ENCODE measurements around the gene PPM1N. TPM values are rescaled to one million over a fixed set of nuclear protein-coding genes. Genes with fewer than 3 reads are reported as not detected.

PPM1N gene
- total RNA-seq, 1 donor from 2014 or later, result 0.67 TPM

GRCh38 chr19:45496349-45496953 lies 1.8 kb upstream of the PPM1N start:
- H3K27ac ChIP-seq, result no peak overlapping the region
- no peak for TF ChIP-seq CTCF (IDR thresholded peaks at IDR 0.05)
- peak; percentile 76 for DNase-seq
- intact Hi-C loops (cut with DNase I), result no loop called here
- peak overlapping the region; percentile 68 for H3K4me3 ChIP-seq
- no peaks in the 10 kb centered on the region for H3K36me3 ChIP-seq
- no peaks in the 10 kb centered on the region for H3K9me3 ChIP-seq
- peak; percentile 39 for ATAC-seq
- peaks cover 5% of the 10 kb centered on the region for H3K27me3 ChIP-seq
- peaks cover 34% of the 10 kb centered on the region for H3K4me1 ChIP-seq

GRCh38 chr19:45497791-45498190 lies 452 bp upstream of the PPM1N start:
- H3K9me3 ChIP-seq, result no peaks in the 10 kb centered on the region
- intact Hi-C loops (cut with DNase I), result no loop called here
- peaks cover 5% of the 10 kb centered on the region for H3K27me3 ChIP-seq
- H3K4me3 ChIP-seq, result no peak overlapping the region
- no peak for ATAC-seq
- no peak for DNase-seq
- no peak overlapping the region for H3K27ac ChIP-seq
- H3K4me1 ChIP-seq, result peaks cover 32% of the 10 kb centered on the region
- no peaks in the 10 kb centered on the region for H3K36me3 ChIP-seq
- no peak for TF ChIP-seq CTCF (IDR thresholded peaks at IDR 0.05)

- peak overlapping the region; percentile 25 for H3K4me3 ChIP-seq
- intact Hi-C loops (cut with DNase I), result no loop called here
Measured at GRCh38 chr19:45499196-45500180, 1.2 kb downstream of the PPM1N start.

GRCh38 chr19:45500918-45501729 lies 2.9 kb downstream of the PPM1N start:
- no peak for TF ChIP-seq CTCF (IDR thresholded peaks at IDR 0.05)
- peaks cover 5% of the 10 kb centered on the region for H3K27me3 ChIP-seq
- DNase-seq (no peak), ATAC-seq (no peak)
- no peak overlapping the region for H3K4me3 ChIP-seq
- no peaks in the 10 kb centered on the region for H3K9me3 ChIP-seq
- no peak overlapping the region for H3K27ac ChIP-seq
- H3K4me1 ChIP-seq, result peaks cover 25% of the 10 kb centered on the region
- intact Hi-C loops (cut with DNase I), result no loop called here
- no peaks in the 10 kb centered on the region for H3K36me3 ChIP-seq

More at GRCh38 chr19:45499196-45500180, 1.2 kb downstream of the PPM1N start:
- H3K4me1 ChIP-seq, result peaks cover 28% of the 10 kb centered on the region
- H3K36me3 ChIP-seq, result no peaks in the 10 kb centered on the region
- H3K27me3 ChIP-seq, result peaks cover 5% of the 10 kb centered on the region
- ATAC-seq (peak; percentile 14), DNase-seq (peak; percentile 72)
- no peak overlapping the region for H3K27ac ChIP-seq
- no peak for TF ChIP-seq CTCF (IDR thresholded peaks at IDR 0.05)
- H3K9me3 ChIP-seq, result no peaks in the 10 kb centered on the region

GRCh38 chr19:45501730-45502014 lies 3.4 kb downstream of the PPM1N start:
- no peak for TF ChIP-seq CTCF (IDR thresholded peaks at IDR 0.05)
- H3K27me3 ChIP-seq, result peaks cover 5% of the 10 kb centered on the region
- no peak overlapping the region for H3K4me3 ChIP-seq
- no peak overlapping the region for H3K27ac ChIP-seq
- no peak for ATAC-seq
- H3K9me3 ChIP-seq, result no peaks in the 10 kb centered on the region
- H3K36me3 ChIP-seq, result no peaks in the 10 kb centered on the region
- DNase-seq, result no peak
- peaks cover 23% of the 10 kb centered on the region for H3K4me1 ChIP-seq
- intact Hi-C loops (cut with DNase I), result no loop called here

All from upper lobe of right lung (tissue), 1 donor.